HepG2 (cell line): ENCODE data around the gene ARMH3. TPM values are rescaled to one million over a fixed set of nuclear protein-coding genes. Genes with fewer than 3 reads are reported as not detected.
A peak's percentile ranks its signal among the peaks of the same experiment; 100 is the strongest.

Experiments used
- ERF ChIP-seq: IDR thresholded peaks from 2 replicates; pipeline ENCODE4 v1.6.1; 2018; ENCODE audit warnings: missing biosample characterization, missing genetic modification reagents
- KLF6 ChIP-seq: IDR thresholded peaks from 2 replicates; pipeline ENCODE4 v1.8.0; 2016; ENCODE audit warnings: missing biosample characterization, missing genetic modification reagents
- POGZ ChIP-seq: sonication (generic); formaldehyde crosslinking; IDR thresholded peaks from 2 replicates; pipeline ENCODE4 v1.4.0; 2020; ENCODE audit warnings: mild to moderate bottlenecking, missing genetic modification reagents
- ZBTB2 ChIP-seq: sonication (generic); formaldehyde crosslinking; IDR thresholded peaks from 2 replicates; pipeline ENCODE4 v1.8.0; 2022; ENCODE audit warnings: low read depth, missing genetic modification reagents
- ZBTB42 ChIP-seq: sonication (generic); formaldehyde crosslinking; IDR thresholded peaks from 2 replicates; pipeline ENCODE4 v1.5.0; 2020; ENCODE audit warnings: mild to moderate bottlenecking, missing genetic modification reagents
- ZNF276 ChIP-seq: sonication (generic); formaldehyde crosslinking; IDR thresholded peaks from 2 replicates; pipeline ENCODE4 v1.4.0; 2020; ENCODE audit warnings: mild to moderate bottlenecking, low read depth, missing genetic modification reagents
- polyA plus RNA-seq, 8 experiments: library from polyadenylated mRNA; depleted of rRNA in 3 of 8; stranded (reverse) in 7 of 8; unstranded in 1 of 8; fragments of >200 nt; fragmentation: Illumina TruSeq in 4 of 8; extraction: Trizol in 4 of 8; gene quantifications; 2 replicates each; pipeline versions ENCODE4 v1.2.1 to v1.2.3, GENCODE V29; 2011 to 2016; ENCODE audit warnings: low read depth in 4 of 8, missing spikeins in 1 of 8, mixed read lengths in 1 of 8; ENCODE audit not compliant: insufficient read depth in 1 of 8
- total RNA-seq, 5 experiments: library from RNA; depleted of rRNA; stranded (reverse); fragments of >200 nt; fragmentation: Illumina TruSeq; extraction: Trizol; gene quantifications; 2 replicates each; pipeline ENCODE4 v1.2.3, GENCODE V29; 2016; ENCODE audit warnings: low read depth in 1 of 5
- TF ChIP-seq, protein P1 (sequence below): sonication (generic); formaldehyde crosslinking; IDR thresholded peaks from 2 replicates; pipeline ENCODE4 v1.5.0; 2020; ENCODE audit warnings: mild to moderate bottlenecking, missing genetic modification reagents
- TF ChIP-seq, protein P2 (sequence below): sonication (generic); formaldehyde crosslinking; IDR thresholded peaks from 2 replicates; pipeline ENCODE4 v1.4.0; 2020; ENCODE audit warnings: mild to moderate bottlenecking, missing genetic modification reagents
- TF ChIP-seq, protein P3 (sequence below): sonication (generic); formaldehyde crosslinking; IDR thresholded peaks from 2 replicates; pipeline ENCODE4 v1.5.0; 2020; ENCODE audit warnings: mild to moderate bottlenecking, missing genetic modification reagents, moderate library complexity

ARMH3 gene
- total and polyA plus RNA-seq, 2 of the 13 experiments (the other 11 are each of a cell fraction or from before 2014, with no cell fraction given) = 8.4 to 16.9 TPM

DNA sequence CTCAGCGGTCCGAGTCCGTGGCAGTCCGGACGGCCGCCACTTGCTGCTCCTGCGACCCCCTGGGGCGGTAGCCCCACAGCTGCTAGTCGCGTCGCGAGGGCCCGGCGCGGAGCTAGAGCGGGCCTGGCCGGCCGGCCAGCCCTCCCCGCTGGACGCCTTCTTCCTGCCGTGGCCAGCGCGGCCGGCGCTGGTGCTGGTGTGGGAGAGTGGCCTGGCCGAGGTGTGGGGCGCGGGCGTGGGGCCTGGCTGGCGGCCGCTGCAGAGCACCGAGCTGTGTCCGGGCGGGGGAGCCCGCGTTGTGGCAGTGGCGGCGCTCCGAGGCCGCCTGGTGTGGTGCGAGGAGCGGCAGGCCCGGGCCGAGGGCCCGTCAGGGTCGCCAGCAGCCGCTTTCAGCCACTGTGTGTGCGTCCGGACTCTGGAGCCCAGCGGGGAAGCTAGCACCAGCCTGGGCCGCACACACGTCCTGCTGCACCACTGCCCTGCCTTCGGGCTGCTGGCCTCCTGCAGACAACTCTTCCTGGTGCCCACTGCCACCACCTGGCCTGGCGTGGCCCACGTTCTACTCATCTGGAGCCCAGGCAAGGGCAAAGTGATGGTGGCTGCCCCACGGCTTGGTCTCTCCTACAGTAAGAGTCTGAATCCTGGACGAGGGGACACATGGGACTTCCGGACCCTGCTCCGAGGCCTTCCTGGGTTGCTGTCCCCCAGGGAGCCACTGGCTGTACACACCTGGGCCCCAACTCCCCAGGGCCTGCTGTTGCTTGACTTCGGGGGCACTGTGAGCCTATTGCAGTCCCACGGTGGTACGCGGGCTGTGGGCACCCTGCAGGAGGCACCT is 9.8 kb upstream of the ARMH3 start (continued):
- no peak for TF ChIP-seq ZNF276 (CRISPR knock-in tag)
- no peak for TF ChIP-seq ZBTB42 (CRISPR knock-in tag)
- no peak; the same call in 1 of the 2 replicates for TF ChIP-seq ERF
- TF ChIP-seq ZBTB2 (CRISPR knock-in tag) = no peak
- TF ChIP-seq KLF6 (CRISPR knock-in tag) = no peak
- TF ChIP-seq, protein P1, sequence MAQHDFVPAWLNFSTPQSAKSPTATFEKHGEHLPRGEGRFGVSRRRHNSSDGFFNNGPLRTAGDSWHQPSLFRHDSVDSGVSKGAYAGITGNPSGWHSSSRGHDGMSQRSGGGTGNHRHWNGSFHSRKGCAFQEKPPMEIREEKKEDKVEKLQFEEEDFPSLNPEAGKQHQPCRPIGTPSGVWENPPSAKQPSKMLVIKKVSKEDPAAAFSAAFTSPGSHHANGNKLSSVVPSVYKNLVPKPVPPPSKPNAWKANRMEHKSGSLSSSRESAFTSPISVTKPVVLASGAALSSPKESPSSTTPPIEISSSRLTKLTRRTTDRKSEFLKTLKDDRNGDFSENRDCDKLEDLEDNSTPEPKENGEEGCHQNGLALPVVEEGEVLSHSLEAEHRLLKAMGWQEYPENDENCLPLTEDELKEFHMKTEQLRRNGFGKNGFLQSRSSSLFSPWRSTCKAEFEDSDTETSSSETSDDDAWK (CRISPR knock-in tag) = no peak
- TF ChIP-seq, protein P2, sequence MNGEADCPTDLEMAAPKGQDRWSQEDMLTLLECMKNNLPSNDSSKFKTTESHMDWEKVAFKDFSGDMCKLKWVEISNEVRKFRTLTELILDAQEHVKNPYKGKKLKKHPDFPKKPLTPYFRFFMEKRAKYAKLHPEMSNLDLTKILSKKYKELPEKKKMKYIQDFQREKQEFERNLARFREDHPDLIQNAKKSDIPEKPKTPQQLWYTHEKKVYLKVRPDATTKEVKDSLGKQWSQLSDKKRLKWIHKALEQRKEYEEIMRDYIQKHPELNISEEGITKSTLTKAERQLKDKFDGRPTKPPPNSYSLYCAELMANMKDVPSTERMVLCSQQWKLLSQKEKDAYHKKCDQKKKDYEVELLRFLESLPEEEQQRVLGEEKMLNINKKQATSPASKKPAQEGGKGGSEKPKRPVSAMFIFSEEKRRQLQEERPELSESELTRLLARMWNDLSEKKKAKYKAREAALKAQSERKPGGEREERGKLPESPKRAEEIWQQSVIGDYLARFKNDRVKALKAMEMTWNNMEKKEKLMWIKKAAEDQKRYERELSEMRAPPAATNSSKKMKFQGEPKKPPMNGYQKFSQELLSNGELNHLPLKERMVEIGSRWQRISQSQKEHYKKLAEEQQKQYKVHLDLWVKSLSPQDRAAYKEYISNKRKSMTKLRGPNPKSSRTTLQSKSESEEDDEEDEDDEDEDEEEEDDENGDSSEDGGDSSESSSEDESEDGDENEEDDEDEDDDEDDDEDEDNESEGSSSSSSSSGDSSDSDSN = peak; percentile 46
- TF ChIP-seq, protein P3, sequence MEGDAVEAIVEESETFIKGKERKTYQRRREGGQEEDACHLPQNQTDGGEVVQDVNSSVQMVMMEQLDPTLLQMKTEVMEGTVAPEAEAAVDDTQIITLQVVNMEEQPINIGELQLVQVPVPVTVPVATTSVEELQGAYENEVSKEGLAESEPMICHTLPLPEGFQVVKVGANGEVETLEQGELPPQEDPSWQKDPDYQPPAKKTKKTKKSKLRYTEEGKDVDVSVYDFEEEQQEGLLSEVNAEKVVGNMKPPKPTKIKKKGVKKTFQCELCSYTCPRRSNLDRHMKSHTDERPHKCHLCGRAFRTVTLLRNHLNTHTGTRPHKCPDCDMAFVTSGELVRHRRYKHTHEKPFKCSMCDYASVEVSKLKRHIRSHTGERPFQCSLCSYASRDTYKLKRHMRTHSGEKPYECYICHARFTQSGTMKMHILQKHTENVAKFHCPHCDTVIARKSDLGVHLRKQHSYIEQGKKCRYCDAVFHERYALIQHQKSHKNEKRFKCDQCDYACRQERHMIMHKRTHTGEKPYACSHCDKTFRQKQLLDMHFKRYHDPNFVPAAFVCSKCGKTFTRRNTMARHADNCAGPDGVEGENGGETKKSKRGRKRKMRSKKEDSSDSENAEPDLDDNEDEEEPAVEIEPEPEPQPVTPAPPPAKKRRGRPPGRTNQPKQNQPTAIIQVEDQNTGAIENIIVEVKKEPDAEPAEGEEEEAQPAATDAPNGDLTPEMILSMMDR (CRISPR knock-in tag) = peak; percentile 40
- TF ChIP-seq POGZ = no peak
